Upper lobe of left lung (tissue), 4 donors: ENCODE data around the gene IZUMO2.

Experiments
- CTCF ChIP-seq, 6 experiments: fragments of 450-650 bp in 4 of 6; fragments of 200-600 bp in 2 of 6; sonication (generic) in 2 of 6; IDR thresholded peaks; one replicate each; pipeline ENCODE4 v1.5.1; 2016 to 2019; ENCODE audit warnings: antibody characterized with exemption in 6 of 6
- EP300 ChIP-seq, 4 donors: sonication (generic); formaldehyde crosslinking; IDR thresholded peaks; one replicate each; pipeline ENCODE4 v1.5.1; 2017; ENCODE audit warnings: antibody characterized with exemption in 4 of 4, control low read depth in 2 of 4
- POLR2A ChIP-seq, 4 donors: fragments of 450-650 bp; IDR thresholded peaks; one replicate each; pipeline ENCODE4 v1.5.1; 2016 to 2017; ENCODE audit warnings: antibody characterized with exemption in 4 of 4, mild to moderate bottlenecking in 2 of 4

GRCh38 chr19:50172726-50173125 lies 9.6 kb upstream of the IZUMO2 start:
- TF ChIP-seq POLR2A (IDR thresholded peaks at IDR 0.05): no peak
- TF ChIP-seq CTCF (IDR thresholded peaks at IDR 0.05): no peak
- no peak for TF ChIP-seq EP300 (IDR thresholded peaks at IDR 0.05)
